Fibroblast of pulmonary artery (primary cell): Measurements from ENCODE around the gene GBGT1.
"Not testable (repeated sequence)": the region's sequence is repeated elsewhere in the genome, so short reads cannot be mapped to it uniquely, and the experiment has no call there.

Experiments used
- DNase-seq: peaks from one replicate; pipeline ENCODE4 v3.0.0-alpha.2; 2010; ENCODE audit warnings: low read depth
- H3K4me3 ChIP-seq: replicated peaks from 2 replicates; pipeline ENCODE4 v1.5.1; 2011; ENCODE audit warnings: low read depth, mild to moderate bottlenecking, control low read depth, low read length, moderate library complexity
- TF ChIP-seq, protein P1 (sequence below): IDR thresholded peaks from 2 replicates; pipeline ENCODE4 v1.5.1; 2011; ENCODE audit warnings: mild to moderate bottlenecking, control low read depth, low read length, inconsistent platforms; ENCODE audit errors: missing control alignments

The GBGT1 gene

DNA sequence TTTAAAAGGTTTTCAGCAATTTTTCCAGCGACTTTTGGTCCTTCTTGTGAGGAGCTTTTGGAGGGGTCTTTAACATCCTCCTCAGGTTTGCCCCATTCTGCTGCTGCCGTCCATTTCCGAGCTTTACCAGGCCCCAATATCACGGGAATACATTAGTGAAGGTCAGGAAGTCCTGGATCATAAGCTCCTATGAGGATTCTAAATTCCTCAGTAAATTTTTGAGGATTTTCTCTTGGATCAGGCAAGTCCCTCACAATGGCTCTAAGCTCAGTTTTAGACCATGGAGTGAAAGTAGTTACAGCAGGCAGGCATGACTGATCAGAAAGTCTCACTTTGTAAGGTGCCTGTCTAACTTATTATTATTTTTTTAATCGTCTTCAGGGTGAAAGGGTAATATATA, 17.2 kb upstream of the GBGT1 start:
- DNase-seq: no peak
- no peak overlapping the region for H3K4me3 ChIP-seq
- TF ChIP-seq, protein P1, sequence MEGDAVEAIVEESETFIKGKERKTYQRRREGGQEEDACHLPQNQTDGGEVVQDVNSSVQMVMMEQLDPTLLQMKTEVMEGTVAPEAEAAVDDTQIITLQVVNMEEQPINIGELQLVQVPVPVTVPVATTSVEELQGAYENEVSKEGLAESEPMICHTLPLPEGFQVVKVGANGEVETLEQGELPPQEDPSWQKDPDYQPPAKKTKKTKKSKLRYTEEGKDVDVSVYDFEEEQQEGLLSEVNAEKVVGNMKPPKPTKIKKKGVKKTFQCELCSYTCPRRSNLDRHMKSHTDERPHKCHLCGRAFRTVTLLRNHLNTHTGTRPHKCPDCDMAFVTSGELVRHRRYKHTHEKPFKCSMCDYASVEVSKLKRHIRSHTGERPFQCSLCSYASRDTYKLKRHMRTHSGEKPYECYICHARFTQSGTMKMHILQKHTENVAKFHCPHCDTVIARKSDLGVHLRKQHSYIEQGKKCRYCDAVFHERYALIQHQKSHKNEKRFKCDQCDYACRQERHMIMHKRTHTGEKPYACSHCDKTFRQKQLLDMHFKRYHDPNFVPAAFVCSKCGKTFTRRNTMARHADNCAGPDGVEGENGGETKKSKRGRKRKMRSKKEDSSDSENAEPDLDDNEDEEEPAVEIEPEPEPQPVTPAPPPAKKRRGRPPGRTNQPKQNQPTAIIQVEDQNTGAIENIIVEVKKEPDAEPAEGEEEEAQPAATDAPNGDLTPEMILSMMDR: no peak

DNA sequence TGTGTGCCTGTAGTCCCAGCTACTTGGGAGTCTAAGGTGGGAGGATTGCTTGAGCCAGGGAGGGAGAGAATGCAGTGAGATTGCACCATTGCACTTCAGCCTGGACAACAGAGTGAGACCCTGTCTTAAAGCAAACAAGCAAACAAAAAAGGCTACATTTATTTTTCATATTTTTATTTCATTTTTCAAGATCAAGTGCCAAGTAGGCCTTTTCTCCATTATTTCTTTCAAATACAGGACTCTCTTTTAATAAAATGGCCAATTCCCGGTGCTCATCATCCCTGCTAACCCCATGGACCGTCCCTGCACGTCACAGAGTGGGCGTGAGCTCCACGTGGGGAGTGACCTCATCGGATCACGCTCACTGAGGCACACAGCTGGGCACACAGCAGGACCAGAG, 9.3 kb upstream of the GBGT1 start:
- DNase-seq: no peak
- no peak overlapping the region for H3K4me3 ChIP-seq
- TF ChIP-seq, protein P1: no peak

DNA sequence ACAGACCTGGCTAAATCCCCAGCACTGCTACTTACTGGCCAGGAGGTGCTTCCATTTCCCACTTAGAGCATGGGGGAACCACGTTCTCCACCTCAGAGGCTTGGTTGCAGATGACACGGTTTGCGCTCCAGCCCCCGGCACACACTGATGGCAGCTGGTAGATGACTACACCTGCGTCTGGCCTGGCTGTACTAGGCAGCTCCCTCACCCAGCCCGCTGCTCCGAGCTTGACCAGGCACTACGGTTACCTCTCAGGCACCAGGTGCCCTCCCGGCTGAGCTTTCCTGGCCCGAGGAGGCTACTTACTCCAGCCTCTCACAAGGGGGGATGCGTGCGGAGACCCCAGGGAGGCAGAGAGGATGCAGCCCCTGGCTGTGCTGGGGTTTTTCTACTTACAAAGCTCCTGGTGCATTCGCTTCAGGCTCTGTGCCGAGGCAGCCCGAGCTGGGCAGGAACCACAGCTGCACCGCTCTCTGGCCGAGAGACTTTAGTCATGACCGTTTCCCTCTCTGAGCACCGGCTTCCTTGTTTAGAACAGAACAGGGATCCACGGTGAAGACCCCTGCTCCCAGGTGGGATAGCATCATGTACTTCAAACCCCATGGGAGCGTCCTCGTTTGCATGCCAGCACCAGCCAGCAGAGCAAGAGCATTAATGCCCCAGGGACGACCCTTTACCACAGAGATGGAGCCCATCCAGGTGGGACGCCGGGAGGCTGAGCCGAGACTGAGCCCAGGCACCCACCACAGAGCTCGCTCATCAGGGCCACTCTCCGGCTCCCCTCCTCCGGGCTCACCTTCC, 7.6 kb upstream of the GBGT1 start:
- TF ChIP-seq, protein P1: no peak
- no peak overlapping the region for H3K4me3 ChIP-seq
- DNase-seq: no peak

DNA sequence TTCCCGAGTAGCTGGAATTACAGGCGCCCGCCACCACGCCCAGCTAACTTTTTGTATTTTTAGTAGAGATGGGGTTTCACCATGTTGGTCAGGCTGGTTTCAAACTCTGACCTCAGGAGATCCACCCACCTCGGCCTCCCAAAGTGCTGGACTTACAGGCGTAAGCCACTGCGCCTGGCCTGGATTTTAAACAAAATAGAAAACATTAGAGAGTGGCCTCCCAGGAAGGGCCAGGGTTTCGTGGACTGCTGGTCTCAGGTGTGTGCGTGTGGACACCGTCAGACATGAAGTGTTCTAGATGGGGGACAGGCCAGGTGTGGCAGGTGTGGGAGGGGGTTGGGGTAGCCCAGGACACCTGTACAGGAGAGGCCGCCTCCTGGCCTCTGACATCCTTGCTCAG, 7.0 kb upstream of the GBGT1 start:
- TF ChIP-seq, protein P1: no peak
- H3K4me3 ChIP-seq: no peak overlapping the region
- DNase-seq: no peak

DNA sequence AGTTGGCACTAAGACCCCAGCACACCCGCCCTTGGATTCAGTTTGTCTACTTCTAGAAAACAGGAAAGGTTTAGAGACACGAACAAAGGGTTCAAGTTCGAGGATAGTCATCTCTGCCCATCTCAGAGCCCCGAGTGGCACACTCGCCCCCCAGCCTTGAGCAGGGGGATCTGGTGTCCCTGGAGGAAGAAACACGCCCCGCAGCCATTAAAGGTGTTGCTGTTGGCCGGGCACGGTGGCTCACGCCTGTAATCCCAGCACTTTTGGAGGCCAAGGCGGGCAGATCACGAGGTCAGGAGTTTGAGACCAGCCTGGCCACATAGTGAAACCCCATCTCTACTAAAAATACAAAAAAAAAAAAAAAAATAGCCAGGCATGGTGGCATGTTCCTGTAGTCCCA, 6.0 kb upstream of the GBGT1 start:
- not testable (repeated sequence) for DNase-seq, H3K4me3 ChIP-seq

DNA sequence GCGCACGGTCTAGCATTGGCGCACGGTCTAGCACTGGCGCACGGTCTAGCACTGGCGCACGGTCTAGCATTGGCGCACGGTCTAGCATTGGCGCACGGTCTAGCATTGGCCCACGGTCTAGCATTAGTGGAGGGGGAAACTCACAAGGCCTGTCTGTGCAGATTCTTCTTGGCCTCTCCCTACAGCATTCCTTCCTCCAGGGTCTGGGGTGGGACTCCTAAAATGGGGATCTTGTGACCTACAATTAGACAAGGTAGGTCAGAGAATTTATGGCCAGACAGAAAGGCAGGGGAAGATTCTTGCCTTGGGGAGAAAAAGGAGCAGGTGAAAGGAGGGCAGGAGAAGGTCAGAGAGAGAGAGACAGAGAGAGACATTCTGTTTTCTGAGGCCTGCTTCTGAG, 5.4 kb upstream of the GBGT1 start:
- DNase-seq: no peak
- no peak overlapping the region for H3K4me3 ChIP-seq
- TF ChIP-seq, protein P1: no peak

DNA sequence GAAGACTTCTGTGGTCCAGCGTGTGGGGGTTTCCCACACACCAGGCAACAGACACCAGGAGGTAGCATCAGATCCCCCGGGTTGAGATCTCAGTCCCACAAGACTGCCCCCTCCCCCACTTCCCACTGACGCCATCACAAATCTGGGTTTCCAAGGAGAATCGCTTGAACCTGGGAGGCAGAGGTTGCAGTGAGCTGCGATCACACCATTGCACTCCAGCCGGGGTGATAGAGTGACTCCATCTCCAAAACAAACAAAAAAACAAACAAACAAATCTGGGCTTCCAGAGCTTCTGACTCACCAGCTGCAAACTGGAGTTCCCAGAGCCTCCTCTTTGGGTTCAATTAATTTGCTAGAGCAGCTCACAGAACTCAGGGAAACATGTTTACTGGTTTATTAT, 4.7 kb upstream of the GBGT1 start:
- DNase-seq: no peak
- TF ChIP-seq, protein P1: no peak

More for the DNA sequence above, 4.7 kb upstream of the GBGT1 start:
- no peak overlapping the region for H3K4me3 ChIP-seq
